ENCODE measurements around the gene ILF2.

- TF ChIP-seq CTCF (IDR thresholded peaks at IDR 0.05; ENCODE audit: insufficient read depth, low read length) = peak; percentile 61
- no peak for TF ChIP-seq REST (IDR thresholded peaks at IDR 0.05; ENCODE audit: insufficient replicate concordance, low read depth)
These were observed 53.1 kb downstream of the ILF2 start for GRCh38 chr1:153617663-153618062.
